Keratinocyte (primary cell): ENCODE results near the gene PTPRN2. TPM values are rescaled to one million over a fixed set of nuclear protein-coding genes. Genes with fewer than 3 reads are reported as not detected.

Experiments
- DNase-seq: peaks from one replicate; pipeline ENCODE4 v3.0.0-alpha.2; 2011; ENCODE audit warnings: low read depth, missing footprints, low spot score
- FAIRE-seq: peaks from 2 replicates; lab custom pipeline; 2011; peaks lifted over from hg19 to GRCh38; lab: Jason Lieb, UNC
- H2AFZ ChIP-seq: 2 replicates; pipeline ENCODE4 v1.6.0; 2012; ENCODE audit warnings: low read length, control low read depth, inconsistent platforms; ENCODE audit not compliant: control insufficient read depth
- H3K27ac ChIP-seq: 2 replicates; pipeline ENCODE4 v1.5.1; 2011; ENCODE audit warnings: low read length; ENCODE audit not compliant: control insufficient read depth, insufficient read depth
- H3K27me3 ChIP-seq: 3 replicates; pipeline ENCODE4 v1.6.0; 2011; ENCODE audit warnings: low read length; ENCODE audit not compliant: control insufficient read depth, insufficient read depth; ENCODE audit errors: extremely low read depth
- H3K36me3 ChIP-seq, 2 experiments: 2 replicates in 1 of 2; 3 replicates in 1 of 2; pipeline ENCODE4 v1.5.1; 2011; ENCODE audit warnings: low read length in 2 of 2, mild to moderate bottlenecking in 1 of 2; ENCODE audit not compliant: control insufficient read depth in 2 of 2, insufficient read depth in 2 of 2; ENCODE audit errors: extremely low read depth in 1 of 2
- H3K4me1 ChIP-seq: 3 replicates; pipeline ENCODE4 v1.5.1; 2011; ENCODE audit warnings: low read length; ENCODE audit not compliant: control insufficient read depth, insufficient read depth; ENCODE audit errors: extremely low read depth
- H3K4me2 ChIP-seq: 3 replicates; pipeline ENCODE4 v1.6.0; 2011; ENCODE audit warnings: low read depth, low read length; ENCODE audit not compliant: control insufficient read depth, insufficient read depth; ENCODE audit errors: extremely low read depth
- H3K4me3 ChIP-seq, 3 experiments: fragments of 200-600 bp in 1 of 3; sonication (generic) in 1 of 3; 2 replicates in 2 of 3; 3 replicates in 1 of 3; pipeline ENCODE4 v1.5.1; 2011 to 2016; ENCODE audit warnings: low read length in 3 of 3, mild to moderate bottlenecking in 3 of 3, control low read depth in 2 of 3, inconsistent platforms in 1 of 3, low read depth in 1 of 3, mixed read lengths in 1 of 3, mixed run types in 1 of 3, moderate library complexity in 1 of 3; ENCODE audit not compliant: control insufficient read depth in 2 of 3, insufficient read depth in 2 of 3; ENCODE audit errors: extremely low read depth in 1 of 3
- H3K79me2 ChIP-seq: 2 replicates; pipeline ENCODE4 v1.6.0; 2012; ENCODE audit warnings: low read length; ENCODE audit not compliant: control insufficient read depth, insufficient read depth
- H3K9ac ChIP-seq: 3 replicates; pipeline ENCODE4 v1.6.0; 2011; ENCODE audit warnings: low read length; ENCODE audit not compliant: control insufficient read depth, insufficient read depth; ENCODE audit errors: extremely low read depth
- H3K9me1 ChIP-seq: 3 replicates; pipeline ENCODE4 v1.6.0; 2011; ENCODE audit warnings: low read length; ENCODE audit not compliant: control insufficient read depth, insufficient read depth; ENCODE audit errors: extremely low read depth
- H3K9me3 ChIP-seq: 2 replicates; pipeline ENCODE4 v1.5.1; 2012; ENCODE audit warnings: low read depth, low read length; ENCODE audit not compliant: control insufficient read depth
- H4K20me1 ChIP-seq: 3 replicates; pipeline ENCODE4 v1.6.0; 2011; ENCODE audit warnings: low read length; ENCODE audit not compliant: control insufficient read depth, insufficient read depth; ENCODE audit errors: extremely low read depth
- EZH2 ChIP-seq: IDR thresholded peaks from one replicate; pipeline ENCODE4 v1.6.1; 2012; ENCODE audit warnings: inconsistent platforms, mild to moderate bottlenecking, low read length, moderate library complexity
- dilution Hi-C: fragments of 300-500 bp; cut with MboI; formaldehyde crosslinking; loops from one replicate; pipeline ENCODE4 v1.7.0; 2020; ENCODE audit warnings: low sequenced_read_pairs; ENCODE audit not compliant: extremely low pct_ligation_motif_present
- polyA plus RNA-seq, 5 experiments: library from polyadenylated mRNA; depleted of rRNA in 3 of 5; stranded (reverse) in 3 of 5; stranded (forward) in 1 of 5; unstranded in 1 of 5; fragments of >200 nt; gene quantifications; 1 replicate in 1 of 5; 2 replicates in 3 of 5; 3 replicates in 1 of 5; pipeline versions ENCODE4 v1.2.1 to v1.2.3, GENCODE V29; 2011 to 2012; ENCODE audit warnings: missing spikeins in 2 of 5, low read depth in 1 of 5, low replicate concordance in 1 of 5
- TF ChIP-seq, protein P1 (sequence below), 3 experiments: IDR thresholded peaks in 1 of 3; conservative IDR thresholded peaks in 1 of 3; optimal IDR thresholded peaks in 1 of 3; 2 replicates in 2 of 3; 3 replicates in 1 of 3; pipeline versions ENCODE3 to v1.5.1; 2011; ENCODE audit warnings: low read length in 3 of 3, mild to moderate bottlenecking in 3 of 3, moderate library complexity in 2 of 3, control low read depth in 1 of 3, inconsistent platforms in 1 of 3; ENCODE audit not compliant: insufficient read depth in 2 of 3; ENCODE audit errors: extremely low read depth in 1 of 3

PTPRN2 gene
- polyA plus RNA-seq, 1 donor (not counting 4 experiments of a cell fraction or from before 2014, with no cell fraction given), result not detected

- no peaks in the 10 kb centered on the region for H3K27me3 ChIP-seq
- DNase-seq (no peak), FAIRE-seq (no peak)
- no peaks in the 10 kb centered on the region for H3K4me1 ChIP-seq
- no peaks in the 10 kb centered on the region for H3K79me2 ChIP-seq
- H3K9me3 ChIP-seq, result peaks cover 7% of the 10 kb centered on the region
- TF ChIP-seq EZH2, result no peak
- TF ChIP-seq, protein P1, sequence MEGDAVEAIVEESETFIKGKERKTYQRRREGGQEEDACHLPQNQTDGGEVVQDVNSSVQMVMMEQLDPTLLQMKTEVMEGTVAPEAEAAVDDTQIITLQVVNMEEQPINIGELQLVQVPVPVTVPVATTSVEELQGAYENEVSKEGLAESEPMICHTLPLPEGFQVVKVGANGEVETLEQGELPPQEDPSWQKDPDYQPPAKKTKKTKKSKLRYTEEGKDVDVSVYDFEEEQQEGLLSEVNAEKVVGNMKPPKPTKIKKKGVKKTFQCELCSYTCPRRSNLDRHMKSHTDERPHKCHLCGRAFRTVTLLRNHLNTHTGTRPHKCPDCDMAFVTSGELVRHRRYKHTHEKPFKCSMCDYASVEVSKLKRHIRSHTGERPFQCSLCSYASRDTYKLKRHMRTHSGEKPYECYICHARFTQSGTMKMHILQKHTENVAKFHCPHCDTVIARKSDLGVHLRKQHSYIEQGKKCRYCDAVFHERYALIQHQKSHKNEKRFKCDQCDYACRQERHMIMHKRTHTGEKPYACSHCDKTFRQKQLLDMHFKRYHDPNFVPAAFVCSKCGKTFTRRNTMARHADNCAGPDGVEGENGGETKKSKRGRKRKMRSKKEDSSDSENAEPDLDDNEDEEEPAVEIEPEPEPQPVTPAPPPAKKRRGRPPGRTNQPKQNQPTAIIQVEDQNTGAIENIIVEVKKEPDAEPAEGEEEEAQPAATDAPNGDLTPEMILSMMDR (optimal IDR thresholded peaks at IDR 0.05 in 1 of 3, IDR thresholded peaks at IDR 0.05 in 1 of 3, conservative IDR thresholded peaks at IDR 0.05 in 1 of 3; ENCODE audit: extremely low read depth in 1 of 3, insufficient read depth in 2 of 3, low read length in 3 of 3), result no peak
- dilution Hi-C loops, result no loop called here
- H4K20me1 ChIP-seq, result no peaks in the 10 kb centered on the region
- H3K27ac ChIP-seq, result no peak overlapping the region
- no peak overlapping the region for H3K4me2 ChIP-seq
- H3K4me3 ChIP-seq, result no peak overlapping the region
- H3K36me3 ChIP-seq, result no peaks in the 10 kb centered on the region
- no peak overlapping the region for H3K9ac ChIP-seq
- no peak overlapping the region for H2AFZ ChIP-seq
- no peaks in the 10 kb centered on the region for H3K9me1 ChIP-seq
These were observed 202.9 kb downstream of the PTPRN2 start for GRCh38 chr7:158384746-158385145.

- FAIRE-seq, result no peak
- dilution Hi-C loops, result no loop called here
These were observed 204.0 kb downstream of the PTPRN2 start for GRCh38 chr7:158383665-158384064.

More at GRCh38 chr7:158383665-158384064, 204.0 kb downstream of the PTPRN2 start:
- Histone ChIP-seq H3K4me2 (no peak overlapping the region), H3K9me1 (no peaks in the 10 kb centered on the region), H3K79me2 (no peaks in the 10 kb centered on the region), H3K36me3 (no peaks in the 10 kb centered on the region), H3K27me3 (no peaks in the 10 kb centered on the region), H3K27ac (no peak overlapping the region), H3K4me3 (no peak overlapping the region), H4K20me1 (no peaks in the 10 kb centered on the region), H3K9ac (no peak overlapping the region), H2AFZ (no peak overlapping the region), H3K4me1 (no peaks in the 10 kb centered on the region), H3K9me3 (peaks cover 4% of the 10 kb centered on the region)
- TF ChIP-seq, protein P1 (optimal IDR thresholded peaks at IDR 0.05 in 1 of 3, IDR thresholded peaks at IDR 0.05 in 1 of 3, conservative IDR thresholded peaks at IDR 0.05 in 1 of 3; ENCODE audit: extremely low read depth in 1 of 3, insufficient read depth in 2 of 3, low read length in 3 of 3), result no peak
- no peak for TF ChIP-seq EZH2
- no peak for DNase-seq
